Measurements from ENCODE around the gene USP36.
A peak's percentile ranks its signal among the peaks of the same experiment; 100 is the strongest.
"Not testable (repeated sequence)": the region's sequence is repeated elsewhere in the genome, so short reads cannot be mapped to it uniquely, and the experiment has no call there.

Gene USP36

DNA sequence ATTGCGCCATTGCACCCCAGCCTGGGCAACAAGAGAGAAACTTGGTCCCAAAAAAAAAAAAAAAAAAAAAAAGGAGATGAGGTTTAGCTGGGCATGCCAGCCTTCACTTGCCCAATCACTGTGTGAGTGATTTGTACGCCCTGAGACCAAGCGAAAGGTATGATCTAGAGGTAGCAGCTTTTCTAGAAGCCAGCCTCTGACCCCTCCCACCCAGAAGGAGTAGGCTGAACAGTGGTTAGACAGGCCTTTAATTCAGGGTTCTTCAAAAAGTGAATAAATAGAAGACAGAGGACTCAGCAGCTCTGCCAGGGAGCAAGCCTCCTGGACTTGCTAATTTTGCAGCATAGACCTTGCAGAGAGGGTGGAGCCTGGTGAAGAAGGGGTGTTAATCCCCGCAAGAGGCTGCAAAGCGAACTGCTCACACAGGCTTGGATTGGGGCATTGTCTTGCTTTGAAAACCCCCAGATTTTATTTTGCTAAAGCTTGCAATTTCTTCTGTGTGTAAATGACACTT, 51.4 kb downstream of the USP36 start:
- no peak for DNase-seq

DNA sequence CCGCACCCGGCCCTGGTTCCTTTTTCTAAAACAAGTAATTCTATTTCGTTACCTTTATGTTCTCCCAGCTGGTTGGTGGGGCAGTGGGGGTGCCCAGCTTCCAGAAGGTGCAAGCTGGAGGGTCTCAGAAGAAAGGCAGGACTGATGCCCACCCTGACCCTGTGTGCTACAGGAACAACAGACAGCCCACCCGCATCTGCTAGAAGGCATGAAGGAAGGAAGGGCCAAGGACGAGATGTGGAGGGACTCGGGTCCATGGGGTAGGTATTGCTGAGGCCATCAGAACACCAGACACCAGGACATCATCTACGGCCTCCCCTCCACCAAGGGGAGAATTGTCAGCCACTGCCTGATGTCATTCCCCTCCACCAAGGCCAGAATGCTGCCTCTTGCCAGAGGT, 52.2 kb downstream of the USP36 start:
- DNase-seq = no peak

- DNase-seq = no peak
Observed at GRCh38 chr17:78787444-78787843, 53.2 kb downstream of the USP36 start.

DNA sequence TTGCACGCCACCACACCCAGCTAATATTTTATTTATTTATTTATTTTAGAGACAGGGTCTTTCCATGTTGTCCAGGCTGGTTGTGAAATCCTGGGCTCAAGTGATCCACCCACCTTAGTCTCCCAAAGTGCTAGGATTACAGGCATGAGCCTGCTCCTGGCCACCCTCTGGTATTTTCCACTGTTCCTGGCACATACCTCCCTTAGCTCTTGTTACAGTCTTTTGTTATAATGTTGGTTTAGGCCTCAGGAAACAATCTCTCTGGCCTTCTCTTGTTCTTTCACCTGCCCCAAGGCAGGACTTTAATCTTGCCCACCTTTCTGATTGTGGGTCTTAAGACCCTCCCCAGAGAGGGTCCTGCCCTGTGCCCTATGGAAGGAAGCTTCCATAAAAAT, 55.0 kb downstream of the USP36 start:
- DNase-seq = no peak

- DNase-seq = no peak
Observed at GRCh38 chr17:78785011-78785662, 55.5 kb downstream of the USP36 start.

- no peak for DNase-seq
Observed at GRCh38 chr17:78784352-78784751, 56.3 kb downstream of the USP36 start.

DNA sequence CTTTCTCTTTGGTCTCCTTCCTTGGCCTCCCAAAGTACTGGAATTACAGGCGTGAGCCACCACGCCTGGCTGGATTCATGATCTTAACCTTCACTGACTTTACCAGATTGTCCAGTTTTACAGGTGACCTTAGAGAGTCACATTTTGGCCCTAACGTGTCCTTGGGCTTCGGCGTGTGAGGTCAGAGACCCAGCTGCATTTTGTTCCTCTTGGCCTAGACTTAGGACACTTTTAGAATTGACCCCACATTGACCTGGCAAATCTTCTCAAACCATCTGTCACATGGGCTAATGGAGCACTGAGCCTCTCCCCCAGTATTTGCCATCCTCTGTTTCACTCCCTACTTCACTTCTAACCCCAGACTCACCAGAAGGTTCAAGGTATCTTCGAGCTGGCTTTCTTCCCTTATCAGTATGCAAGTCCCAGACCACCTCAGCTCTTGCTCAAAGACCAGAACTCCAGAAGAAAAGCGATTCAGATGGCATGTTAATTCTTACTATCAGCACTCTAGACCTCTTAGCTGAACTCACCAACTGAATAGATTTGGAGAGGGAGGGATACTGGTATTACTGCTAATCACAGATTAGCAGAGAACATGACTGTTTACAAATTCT, 56.8 kb downstream of the USP36 start:
- no peak for DNase-seq

GRCh38 chr17:78781893-78782304, 58.7 kb downstream of the USP36 start, which contains the start of gene CYTH1:
CYTH1 (minus strand) TSS chr17:78782273; CDS start chr17:78782223, 50 bp downstream.
- no peak for DNase-seq

GRCh38 chr17:78781104-78781892, 59.3 kb downstream of the USP36 start:
- DNase-seq = no peak

- DNase-seq = no peak
Observed at GRCh38 chr17:78780335-78780734, 60.3 kb downstream of the USP36 start.

- DNase-seq = peak; percentile 82
Observed at GRCh38 chr17:78779850-78780249, 60.8 kb downstream of the USP36 start.

- DNase-seq = not testable (repeated sequence)
Observed at GRCh38 chr17:78779286-78779651, 61.3 kb downstream of the USP36 start.

DNA sequence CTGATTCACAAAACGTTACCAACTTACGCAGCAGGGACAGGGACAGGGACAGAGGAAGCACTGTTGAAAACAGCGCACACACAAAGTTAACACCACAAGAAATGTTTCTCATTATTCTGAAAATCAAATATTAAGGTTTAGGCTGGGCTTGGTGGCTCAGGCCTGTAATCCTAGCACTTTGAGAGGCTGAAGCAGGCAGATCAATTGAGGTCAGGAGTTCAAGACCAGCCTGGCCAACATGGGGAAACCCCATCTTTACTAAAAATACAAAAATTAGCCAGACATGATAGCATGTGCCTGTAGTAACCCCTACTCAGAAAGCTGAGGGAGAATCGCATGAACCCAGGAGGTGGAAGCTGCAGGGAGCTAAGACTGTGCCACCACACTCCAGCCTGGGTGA, 62.7 kb downstream of the USP36 start:
- no peak for DNase-seq

DNA sequence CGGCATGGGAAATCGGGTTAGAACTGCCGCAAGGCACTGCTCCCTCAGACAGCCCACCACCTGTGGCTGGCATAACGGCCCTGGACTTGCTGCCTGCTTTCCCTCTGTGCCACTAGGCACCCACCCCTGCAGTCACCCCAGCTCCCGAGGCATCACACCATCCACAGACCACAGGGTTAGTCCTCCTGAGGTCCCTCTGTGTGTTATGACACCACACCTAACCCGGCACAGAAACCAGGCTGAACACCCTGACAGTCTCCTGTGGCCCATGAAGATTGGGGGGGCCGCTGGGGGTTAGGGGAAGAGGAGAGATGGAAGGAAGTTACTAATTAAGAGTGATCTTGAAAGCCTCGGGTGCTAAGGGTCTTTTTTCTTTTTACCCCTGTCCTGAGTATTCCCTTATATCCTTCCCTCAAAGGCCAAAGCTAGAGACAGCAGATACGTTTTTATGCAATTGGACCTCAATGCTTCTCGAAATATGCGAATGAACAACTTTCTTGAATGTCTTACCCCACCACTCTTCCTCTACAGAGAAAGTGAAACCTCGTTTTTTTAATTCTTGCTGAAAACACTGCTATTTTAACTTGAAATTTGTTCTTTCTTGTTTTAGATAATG, 65.5 kb downstream of the USP36 start:
- DNase-seq = peak; percentile 88

GRCh38 chr17:78774453-78774852, 66.2 kb downstream of the USP36 start:
- DNase-seq = no peak

DNA sequence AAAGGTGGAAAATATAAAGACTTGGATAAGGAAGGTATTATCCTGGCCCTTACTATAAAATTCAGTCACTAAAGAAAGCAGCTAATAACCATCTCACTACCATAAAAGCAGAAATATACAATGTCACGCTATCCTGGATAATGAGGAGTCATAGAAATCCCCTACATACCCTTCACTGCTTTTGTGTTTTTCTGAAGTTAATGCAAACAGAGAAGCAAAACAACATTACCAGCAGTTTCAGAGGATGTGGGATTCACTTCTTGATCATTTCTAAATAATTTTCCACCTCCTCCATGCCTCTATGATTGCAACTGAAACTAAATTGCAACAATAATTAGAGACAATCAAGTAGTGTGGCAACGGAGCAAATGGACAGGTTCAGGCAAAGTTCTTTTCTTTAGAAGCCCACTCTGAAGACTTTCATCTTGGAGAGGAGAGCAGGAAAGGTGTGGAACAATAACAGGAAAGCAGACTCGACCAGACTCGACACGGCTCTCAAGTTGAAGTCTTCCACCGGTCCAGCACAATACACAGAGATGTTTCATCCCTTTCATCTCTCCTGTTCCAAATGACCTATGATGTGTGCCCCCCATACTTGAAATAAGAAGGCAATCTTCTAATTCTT, 68.7 kb downstream of the USP36 start:
- DNase-seq = peak; percentile 81

DNA sequence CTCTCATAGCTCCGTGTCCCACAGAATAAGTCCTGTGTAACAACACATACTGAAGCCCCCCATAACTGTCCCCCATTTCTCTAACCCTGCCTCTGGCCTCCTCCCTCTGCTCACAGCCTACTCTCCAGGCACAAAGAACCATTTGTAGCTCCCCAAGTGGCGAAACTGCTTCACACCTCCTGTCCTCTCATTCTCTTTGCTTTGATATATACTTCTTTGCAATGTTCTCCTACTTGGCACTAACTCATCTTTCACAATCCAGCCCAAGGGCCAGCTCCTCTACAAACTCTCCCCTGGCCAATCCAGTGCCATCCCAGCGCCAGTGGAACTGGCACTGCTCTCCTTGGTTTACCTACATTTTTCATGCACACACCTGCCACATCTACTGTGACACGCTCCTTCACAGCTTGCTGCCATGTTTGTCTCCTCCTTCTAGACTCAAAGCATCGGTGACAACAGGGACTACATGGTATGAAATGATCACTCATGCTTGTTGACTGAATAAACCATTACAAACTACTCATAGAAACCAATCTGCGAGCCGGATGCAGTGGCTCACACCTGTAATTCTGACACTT, 71.3 kb downstream of the USP36 start:
- DNase-seq = no peak

DNA sequence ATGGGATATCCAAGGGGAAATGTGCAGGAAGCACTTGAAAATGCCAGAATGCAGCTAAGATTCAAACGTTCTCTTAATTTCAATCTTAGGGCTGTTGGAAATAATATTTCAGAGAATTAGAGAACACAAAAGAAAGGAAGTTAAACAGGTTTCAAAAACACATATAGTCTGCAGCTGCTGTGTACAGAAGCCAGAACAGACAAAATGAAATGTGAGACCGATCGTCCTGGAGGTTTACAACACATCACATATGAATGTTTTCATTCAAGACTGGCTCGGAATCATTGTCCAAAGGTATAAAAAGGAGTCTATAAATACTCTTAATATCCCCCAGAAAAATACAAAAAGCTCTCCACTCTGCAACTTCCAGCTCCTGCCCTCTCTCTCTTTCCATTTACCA, 72.8 kb downstream of the USP36 start:
- DNase-seq = no peak

GRCh38 chr17:78766743-78767294, 73.8 kb downstream of the USP36 start:
- DNase-seq = no peak

DNA sequence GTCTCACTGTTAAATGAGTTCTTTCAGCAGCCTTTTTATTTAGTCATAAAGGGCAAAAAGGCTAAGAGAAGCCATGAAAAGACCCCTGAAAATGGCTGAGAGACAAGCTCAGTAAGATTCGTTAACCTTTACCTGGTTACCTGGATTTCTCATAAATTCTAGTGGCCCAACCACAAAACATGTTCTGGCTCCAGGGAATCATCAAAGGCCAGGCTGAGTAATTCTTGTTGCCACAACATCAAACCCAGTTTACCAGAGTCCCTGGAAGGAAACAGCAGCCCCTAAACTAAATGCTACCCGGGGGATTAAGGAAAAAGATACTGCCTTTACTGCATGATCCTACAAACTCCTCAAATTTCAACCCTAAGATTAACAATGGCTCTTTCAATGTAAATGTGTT, 74.4 kb downstream of the USP36 start:
- no peak for DNase-seq

DNA sequence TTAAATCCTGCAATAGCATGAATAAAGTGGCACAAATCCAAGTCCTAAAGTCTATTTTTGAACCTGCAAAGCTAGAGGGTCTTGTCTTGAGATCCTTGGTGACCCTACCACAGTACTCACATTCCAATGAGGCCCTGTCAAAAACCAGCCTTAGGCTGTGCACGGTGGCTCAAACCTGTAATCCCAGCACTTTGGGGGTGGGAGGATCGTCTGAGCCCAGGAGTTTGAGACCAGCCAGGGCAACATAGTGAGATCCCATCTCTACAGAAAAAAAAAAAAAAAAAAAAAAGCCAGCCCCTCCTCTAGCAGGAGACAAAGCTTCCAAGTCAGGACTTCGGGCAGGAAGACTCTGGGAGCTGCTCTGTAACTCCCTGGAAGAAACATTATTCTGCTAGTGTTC, 74.8 kb downstream of the USP36 start:
- no peak for DNase-seq

DNA sequence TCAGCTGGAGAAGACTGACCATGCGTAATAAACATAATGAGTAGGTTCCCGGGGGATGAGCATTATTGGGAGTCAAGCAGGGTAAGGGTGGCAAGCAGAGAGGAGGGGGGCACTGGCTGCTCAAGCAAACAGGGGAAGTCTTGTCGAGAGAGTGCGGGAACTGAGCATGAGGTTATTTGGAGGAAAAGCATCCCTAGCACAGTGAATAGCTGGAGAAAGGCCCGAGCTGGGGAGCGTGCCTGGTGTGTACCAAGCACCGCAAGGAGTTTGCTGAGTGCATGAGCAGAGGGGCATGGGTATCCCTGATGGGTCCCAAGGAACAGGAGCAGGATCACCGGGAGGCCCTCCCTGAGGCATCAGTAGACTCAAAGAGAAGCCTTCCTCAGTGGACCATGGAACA, 75.7 kb downstream of the USP36 start:
- no peak for DNase-seq

Data from activated CD4-positive, alpha-beta T cell treated with anti-CD3 and anti-CD28 coated beads, Interleukin-2, amount 50 U/mL, for 16 hours (primary cell).